HL-60/S4 (cell line): ENCODE data around the gene IDH2.

Experiments
- in situ Hi-C: fragments of 300-500 bp; cut with MboI; formaldehyde crosslinking; loops from 2 replicates; pipeline ENCODE4 v1.14.3; 2022; ENCODE audit warnings: low sequenced_read_pairs

The IDH2 gene

DNA sequence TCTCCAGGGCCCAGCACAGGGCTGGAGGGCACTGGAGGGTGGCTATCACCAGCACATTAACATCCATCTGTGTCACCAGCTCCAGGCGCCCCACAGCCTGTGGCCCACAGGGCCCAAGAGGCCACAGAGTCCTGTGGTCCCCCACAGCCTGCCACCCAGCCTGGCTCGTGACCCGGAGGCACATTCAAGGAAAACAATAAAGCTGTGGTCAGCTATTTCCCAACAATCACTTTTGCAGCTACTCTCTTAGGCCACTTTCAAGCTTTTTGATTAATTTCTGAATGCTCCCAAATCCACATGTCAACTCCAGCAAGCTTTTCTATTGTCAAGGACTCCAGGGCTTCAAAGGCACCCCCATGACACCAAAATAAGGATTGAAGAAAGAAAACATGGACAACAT, 16.7 kb downstream of the IDH2 start:
- in situ Hi-C loops, result no loop called here

DNA sequence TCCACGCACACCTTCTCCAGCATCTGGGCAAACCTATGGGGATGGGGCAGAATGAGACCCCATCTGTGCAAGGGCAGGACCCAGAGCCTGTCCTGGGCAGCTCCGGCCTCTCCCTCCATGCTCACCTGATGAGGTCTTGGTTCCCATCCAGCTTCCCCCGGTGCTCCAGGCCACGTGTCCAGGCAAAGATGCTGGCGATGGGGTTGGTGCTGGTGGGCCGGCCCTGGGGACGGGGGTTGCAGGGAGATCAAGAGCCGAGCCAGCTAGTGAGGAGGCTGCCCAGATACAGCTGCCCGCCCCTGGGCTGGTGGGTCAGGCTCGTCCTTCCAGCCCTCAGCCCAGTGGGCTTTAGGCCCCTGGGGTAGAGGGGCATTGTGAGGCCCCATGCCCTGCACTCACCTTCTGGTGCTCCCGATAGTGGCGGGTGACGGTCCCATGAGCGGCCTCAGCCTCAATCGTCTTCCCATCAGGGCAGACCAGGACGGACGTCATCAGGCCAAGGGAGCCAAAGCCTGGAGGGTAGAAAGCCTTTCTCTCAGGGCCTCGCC, 17.3 kb downstream of the IDH2 start:
- in situ Hi-C loops, result no loop called here

DNA sequence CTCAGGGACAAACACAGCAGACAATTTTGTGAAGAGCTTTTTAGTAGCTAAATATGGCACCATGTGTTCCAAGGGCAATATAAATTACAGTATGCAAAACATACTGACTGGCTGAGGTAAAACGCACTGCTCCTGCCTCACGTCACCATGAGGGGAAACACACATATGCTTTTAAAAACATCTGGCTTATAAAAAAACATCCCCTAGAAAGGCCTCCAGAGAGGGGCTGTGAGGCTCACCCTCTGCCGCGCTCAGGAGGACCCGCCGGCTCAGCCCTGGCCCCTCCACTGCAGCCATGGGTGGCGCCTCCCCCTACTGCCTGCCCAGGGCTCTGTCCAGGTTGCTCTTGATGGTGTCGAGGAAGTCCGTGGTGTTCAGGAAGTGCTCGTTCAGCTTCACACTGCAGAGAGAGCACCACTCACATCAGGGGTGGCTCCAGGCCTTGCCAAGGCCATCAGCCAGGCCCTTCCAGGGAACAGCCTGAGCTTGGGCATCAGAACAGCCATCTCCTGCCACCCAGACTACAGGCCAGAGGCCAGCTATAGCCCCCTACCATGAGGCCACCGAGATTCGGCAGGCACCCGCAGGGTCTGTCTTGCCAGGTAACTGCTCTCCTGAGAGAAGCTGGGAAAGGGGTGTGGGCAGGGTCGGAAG, 18.2 kb downstream of the IDH2 start:
- in situ Hi-C loops, result no loop called here

DNA sequence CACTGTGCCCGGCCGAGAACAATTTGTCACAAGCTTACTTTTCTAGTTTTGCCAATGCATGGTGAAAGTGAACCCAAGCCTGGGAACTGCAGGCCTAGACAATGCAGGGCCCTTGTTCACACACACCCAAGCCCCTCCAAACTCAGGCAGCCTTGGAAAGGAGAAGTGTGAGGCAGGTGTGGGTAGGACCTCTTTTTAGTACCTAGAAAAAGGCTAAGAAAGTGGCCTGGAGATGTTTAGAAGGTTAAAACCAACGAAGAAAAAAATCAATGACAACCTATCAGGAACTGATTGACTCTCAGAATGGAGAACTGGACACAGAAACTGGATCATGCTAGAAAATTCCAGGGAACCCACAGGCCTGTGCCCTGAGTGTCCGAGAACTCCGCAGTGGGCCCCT, 18.8 kb downstream of the IDH2 start:
- in situ Hi-C loops, result no loop called here

DNA sequence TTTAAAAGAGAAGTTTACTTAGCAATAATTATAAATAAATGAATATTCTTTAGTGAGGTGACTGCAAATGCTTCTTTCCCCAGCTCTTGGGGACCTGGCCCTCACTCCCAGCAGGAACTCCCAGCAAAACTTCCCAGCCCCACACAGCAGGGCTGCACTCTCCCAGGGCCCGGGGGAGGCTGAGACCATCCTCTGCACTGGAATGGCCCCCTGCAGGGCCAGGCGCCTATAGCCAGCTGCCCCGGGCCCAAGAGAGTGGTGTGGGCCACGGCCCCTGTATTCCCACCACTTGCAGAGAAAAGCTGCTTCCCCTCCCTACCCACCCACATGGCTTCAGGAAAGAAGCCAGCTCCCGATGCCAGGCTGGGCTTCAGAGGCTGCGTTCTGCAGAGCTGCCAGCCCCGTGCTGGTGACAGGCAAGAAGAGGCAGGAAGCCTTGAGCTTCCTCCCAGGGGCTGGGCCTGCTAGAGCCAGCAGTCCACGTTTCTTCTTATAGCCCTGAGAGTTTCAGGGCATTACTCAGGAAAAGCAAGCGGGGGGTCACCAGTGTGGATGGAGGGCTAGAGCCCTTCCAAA, 20.0 kb downstream of the IDH2 start:
- in situ Hi-C loops, result no loop called here

DNA sequence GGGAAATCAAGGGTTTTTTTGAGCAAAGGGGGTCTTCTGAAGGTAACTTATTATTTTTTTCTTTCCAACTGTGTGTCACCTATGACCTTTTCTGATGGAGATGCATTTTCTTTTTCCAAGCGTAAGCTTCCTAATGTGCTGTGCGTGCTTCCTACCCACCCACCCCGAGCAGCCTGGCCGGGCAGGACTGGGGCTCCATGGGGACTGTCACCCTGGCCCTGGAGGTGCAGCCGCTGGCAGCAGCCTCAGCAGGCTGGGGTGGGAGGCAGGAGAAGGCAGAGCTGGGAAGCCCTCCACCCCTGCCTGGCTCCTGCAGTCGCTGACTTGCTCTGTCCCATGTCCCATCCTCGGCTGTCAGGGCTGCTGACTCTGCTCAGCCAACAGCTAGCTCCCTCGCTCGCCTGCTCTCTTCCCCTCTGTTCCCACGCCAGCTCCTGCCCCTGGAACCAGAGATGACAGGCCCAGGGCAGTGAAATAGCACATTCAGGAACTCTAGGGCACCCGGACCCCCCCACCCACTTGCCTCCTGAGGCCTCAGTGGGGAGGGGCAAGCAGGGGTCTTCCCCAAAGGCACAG, 21.4 kb downstream of the IDH2 start:
- in situ Hi-C loops, result no loop called here

DNA sequence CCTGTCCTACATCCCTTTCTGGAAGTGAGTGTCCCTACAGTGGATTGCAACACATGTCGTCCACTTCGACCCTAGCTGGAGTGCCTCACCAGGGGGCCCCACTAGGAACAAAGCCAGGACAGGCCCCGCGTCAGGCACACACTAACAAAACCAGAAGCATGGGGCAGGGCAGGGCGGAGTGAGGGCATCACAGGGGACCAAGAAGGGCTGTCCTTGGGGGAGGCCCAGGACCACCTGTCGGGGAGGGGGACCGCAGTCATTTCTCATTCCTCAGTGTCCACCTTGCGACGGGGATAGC, 21.9 kb downstream of the IDH2 start:
- in situ Hi-C loops, result no loop called here

DNA sequence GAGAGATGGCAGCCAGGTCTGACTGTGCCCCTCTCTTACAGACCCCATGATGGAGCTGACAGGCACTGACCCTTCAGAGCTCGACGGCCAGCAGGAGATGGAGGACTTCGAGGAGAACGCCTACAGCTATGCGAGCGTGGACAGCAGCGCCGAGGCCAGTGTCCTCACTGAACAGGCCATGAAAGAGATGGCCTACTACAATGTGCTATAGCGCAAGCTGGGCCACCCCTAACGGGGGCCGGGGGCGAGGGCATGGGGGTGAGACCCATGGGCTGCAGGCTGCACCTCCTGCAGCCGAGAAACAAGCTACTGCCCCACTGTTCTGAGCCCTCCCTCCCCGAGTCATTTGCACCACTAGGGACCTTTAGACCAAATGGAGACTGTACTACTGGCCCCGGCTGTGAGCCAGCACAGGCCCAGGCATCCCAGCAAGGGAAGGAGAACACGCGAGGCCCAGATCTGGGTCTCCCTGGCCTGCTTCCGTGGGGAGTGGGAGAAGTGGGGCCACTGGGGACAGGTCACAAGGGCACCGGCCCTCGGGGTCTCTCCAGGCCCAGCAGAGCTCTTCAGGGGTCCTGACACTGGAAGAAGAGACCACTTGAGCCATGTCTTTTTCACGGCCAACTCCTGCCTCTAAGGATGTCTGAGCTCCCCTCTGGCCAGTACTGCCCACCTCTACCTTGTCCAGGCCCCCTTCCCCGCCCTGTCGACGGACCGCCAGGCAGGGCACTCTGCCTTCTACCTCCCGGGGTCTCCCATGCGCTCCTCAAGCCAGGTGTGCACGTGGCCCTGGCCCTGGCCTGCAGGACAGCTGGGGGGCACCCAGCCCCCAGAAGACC, 22.4 kb downstream of the IDH2 start:
- in situ Hi-C loops, result loop anchor here (10.0 kb wide), 2 partner anchors 185 to 325 kb away; partner anchors contain the start of genes AP3S2 and MESP1

DNA sequence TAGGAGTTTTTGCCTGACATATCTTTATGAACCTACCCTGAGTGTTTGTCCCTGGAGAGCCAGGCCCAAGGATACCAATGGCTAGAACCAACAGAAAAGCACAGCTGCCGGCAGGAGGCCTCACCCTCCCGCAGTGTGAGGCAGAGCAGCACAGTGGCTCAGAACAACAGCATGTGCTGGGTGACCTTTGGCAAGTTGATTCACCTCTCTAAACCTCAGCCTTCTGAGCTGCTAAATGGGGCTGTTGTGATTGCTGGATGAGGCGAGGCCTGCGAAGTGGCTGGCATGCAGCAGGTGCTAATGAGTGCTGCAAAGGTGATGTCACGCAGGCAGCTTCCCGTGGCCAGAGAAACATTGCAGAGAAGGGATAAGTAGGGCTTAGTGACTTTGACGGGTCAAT, 23.3 kb downstream of the IDH2 start:
- in situ Hi-C loops, result loop anchor here (10.0 kb wide), 2 partner anchors 184 to 324 kb away; partner anchors contain the start of genes AP3S2 and MESP1

DNA sequence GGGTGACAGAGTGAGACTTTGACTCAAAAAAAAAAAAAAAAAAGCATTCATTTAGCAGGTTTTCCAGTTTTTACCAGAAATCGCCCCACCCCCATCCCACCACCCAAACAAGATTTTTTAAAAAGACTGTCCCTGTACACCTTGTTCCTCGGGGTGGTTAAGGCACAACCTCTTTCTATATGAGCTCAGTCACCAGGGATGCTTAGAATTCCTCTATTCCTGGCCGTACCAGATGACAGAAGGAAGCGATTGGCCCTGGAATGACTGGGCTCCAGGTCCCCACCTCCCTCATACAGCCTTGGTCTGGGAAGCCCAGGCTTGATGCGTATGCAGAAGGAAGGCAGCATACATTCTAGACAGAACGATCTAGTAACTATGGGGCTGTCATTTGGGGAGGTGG, 25.6 kb downstream of the IDH2 start:
- in situ Hi-C loops, result loop anchor here (10.0 kb wide), 2 partner anchors 182 to 322 kb away; partner anchors contain the start of genes AP3S2 and MESP1

DNA sequence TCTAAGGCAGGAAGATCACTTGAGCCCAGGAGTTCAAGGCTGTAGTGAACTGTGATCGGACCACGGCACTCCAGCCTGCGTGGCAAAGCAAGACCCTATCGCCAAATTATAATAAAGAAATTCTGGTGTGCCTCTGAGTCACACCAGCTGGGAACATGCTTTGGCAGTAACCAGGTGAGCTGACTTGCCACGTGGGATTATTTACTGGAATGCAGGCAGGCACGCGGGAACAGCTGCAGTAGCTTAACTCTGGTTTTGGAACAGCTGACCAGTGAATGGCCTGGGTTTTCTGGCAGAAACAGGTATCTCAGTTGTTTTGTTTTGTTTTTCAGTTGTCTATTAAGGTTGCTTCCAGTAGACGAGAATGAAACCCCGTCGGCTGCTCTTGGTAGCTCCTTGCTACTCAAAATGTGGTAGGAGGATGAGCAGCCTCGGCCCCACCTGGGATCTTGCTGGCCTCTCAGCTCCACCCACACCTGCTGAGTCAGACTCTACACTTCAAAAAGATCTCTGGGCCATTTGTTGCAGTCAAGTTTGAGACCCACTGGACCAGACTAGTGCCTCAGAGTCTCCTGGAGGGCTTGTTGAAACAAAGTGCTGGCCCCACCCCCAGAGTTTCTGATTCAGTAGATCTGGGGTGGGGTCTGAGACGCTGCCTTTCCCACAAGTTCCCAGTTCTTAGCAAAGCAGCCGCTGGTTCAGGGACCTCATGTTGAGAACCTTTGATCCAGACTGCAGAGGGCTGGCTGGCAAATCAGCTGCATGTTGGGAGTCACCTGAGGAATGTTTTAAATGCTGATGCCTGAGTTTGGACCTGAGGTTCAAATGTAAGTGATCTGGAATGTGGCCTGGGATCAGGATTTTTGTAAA, 26.6 kb downstream of the IDH2 start:
- in situ Hi-C loops, result loop anchor here (10.0 kb wide), 2 partner anchors 181 to 321 kb away; partner anchors contain the start of genes AP3S2 and MESP1

DNA sequence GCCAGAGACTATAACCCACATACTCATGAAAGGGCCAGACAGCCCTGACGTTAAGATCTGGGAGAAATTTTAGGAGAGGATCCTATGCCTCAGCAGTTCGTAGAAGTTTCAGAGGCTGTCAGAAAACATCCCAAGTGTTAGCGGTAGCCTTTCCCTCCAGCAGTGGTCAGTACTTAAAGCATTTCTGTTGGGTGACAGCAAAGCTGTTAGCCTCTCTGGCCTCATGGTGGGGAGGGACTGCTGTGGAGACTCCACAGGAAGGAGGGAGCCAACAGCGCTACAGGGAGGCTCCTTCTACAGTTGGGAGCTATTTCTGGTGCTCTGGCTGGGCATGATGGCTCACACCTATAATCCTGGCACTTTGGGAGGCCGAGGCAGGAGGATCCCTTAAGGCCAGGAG, 27.4 kb downstream of the IDH2 start:
- in situ Hi-C loops, result loop anchor here (10.0 kb wide), 2 partner anchors 180 to 320 kb away; partner anchors contain the start of genes AP3S2 and MESP1

DNA sequence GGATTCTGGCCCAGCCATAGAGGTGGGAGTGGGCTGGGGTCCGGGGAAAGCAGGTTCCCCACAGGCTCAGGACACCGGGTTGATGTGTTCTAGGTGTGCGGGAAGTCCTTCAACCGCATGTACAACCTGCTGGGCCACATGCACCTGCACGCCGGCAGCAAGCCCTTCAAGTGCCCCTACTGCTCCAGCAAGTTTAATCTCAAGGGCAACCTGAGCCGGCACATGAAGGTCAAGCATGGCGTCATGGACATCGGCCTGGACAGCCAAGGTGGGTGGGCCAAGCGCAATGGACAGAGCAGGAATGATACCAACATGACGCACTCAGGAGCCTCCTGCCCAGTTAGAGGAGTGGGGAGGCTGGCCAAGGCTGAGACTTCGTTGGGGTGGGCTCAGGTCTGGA, 28.2 kb downstream of the IDH2 start:
- in situ Hi-C loops, result loop anchor here (10.0 kb wide), 2 partner anchors 179 to 319 kb away; partner anchors contain the start of genes AP3S2 and MESP1

DNA sequence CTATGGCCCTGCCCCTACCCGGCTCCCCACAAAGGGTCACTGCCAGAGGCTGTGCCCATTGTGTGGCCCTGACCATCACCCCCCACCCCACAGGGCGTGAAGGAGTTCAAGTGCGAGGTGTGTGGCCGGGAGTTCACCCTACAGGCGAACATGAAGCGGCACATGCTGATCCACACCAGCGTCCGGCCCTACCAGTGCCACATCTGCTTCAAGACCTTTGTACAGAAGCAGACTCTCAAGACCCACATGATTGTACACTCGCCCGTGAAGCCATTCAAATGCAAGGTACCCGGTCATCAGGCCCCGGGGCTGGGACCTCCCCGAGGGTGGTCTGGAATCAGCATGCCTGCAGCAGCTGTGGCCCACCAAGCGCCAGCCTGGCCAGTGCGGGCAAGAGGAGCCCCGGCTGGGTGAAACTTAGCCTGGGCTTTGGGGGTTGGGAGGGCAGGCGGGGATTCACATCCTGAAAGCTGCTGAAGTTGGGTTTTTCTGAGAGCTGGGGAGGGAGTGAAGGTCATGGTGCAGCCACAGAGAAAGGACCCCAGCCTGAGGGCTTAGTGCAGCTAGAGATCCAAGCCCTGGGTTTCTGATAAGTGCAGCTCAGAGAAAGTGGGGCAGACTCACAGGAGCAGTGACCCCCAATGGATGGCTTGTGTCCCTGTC, 29.2 kb downstream of the IDH2 start:
- in situ Hi-C loops, result loop anchor here (10.0 kb wide), 2 partner anchors 178 to 318 kb away; partner anchors contain the start of genes AP3S2 and MESP1

DNA sequence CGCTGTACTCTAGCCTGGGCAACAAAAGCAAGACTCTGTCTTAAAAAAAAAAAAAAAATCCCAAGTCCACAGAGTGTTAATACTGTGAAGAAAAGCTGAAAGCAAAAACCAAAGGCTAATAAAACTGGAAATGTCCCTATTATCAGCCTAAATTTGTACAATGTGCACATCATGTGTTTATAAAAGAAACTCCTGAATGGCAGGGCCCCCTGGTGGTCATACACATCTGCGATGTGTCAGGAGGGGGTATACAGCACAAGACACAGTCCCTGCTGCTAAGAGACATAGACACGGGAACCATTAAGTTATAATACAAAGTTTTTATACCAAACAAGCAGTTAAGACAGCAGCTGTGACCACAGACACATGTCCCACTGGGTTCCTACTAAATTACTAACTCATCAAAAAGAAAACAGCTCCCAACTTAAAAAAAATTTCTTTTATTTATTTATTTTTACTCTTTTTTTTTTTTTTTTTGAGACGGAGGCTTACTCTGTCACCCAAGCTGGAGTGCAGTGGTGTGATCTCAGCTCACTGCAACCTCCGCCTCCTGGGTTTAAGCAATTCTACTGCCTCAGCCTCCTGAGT, 31.0 kb downstream of the IDH2 start:
- in situ Hi-C loops, result loop anchor here (10.0 kb wide), 2 partner anchors 177 to 317 kb away; partner anchors contain the start of genes AP3S2 and MESP1

DNA sequence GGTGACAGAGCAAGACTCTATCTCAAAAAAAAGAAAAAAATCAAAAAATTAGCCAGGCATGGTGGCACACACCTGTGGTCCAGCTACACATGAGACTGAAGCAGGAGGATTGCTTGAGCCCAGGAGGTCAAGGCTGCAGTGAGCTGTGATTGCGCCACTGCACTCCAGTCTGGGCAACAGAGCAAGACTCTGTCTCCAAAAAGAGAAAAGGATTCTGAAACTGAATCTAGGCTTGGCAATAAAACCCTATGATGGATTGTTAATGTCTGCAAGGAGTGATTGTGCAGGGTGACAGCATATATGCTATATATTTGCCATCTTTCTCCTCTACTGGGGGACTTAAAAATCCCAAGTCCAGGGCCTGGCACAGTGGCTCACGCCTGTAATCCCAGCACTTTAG, 31.6 kb downstream of the IDH2 start:
- in situ Hi-C loops, result loop anchor here (10.0 kb wide), 2 partner anchors 176 to 316 kb away; partner anchors contain the start of genes AP3S2 and MESP1

DNA sequence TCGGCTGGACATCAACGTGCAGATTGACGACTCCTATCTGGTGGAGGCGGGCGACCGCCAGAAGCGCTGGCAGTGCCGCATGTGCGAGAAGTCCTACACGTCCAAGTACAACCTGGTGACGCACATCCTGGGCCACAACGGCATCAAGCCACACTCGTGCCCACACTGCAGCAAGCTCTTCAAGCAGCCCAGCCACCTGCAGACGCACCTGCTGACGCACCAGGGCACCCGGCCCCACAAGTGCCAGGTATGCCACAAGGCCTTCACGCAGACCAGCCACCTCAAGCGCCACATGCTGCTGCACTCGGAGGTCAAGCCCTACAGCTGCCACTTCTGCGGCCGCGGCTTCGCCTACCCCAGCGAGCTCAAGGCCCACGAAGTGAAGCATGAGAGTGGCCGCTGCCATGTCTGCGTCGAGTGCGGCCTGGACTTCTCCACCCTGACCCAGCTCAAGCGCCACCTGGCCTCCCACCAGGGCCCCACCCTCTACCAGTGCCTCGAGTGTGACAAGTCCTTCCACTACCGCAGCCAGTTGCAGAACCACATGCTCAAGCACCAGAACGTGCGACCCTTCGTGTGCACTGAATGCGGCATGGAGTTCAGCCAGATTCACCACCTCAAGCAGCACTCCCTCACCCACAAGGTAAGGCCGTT, 34.2 kb downstream of the IDH2 start:
- in situ Hi-C loops, result no loop called here

DNA sequence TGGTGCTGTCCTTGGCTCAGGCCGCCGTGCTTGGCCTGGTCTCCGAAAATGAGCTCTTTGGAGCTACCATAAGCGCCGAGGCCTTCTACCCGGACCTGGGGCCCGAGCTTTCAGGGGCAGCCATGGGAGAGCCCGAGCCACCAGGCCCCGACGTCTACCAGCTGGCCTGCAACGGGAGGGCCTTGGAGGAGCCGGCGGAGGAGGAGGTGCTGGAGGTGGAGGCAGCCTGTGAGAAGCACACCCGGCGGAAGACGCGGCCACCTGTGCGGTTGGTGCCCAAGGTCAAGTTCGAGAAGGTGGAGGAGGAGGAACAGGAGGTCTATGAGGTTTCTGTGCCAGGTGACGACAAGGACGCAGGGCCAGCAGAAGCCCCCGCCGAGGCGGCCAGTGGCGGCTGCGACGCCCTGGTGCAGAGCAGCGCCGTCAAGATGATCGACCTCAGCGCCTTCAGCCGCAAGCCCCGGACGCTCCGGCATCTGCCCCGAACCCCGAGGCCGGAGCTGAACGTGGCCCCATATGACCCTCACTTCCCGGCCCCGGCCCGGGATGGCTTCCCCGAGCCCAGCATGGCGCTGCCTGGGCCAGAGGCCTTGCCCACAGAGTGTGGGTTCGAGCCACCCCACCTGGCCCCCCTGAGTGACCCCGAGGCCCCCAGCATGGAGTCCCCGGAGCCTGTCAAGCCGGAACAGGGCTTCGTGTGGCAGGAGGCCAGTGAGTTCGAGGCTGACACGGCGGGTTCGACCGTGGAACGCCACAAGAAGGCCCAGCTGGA, 34.9 kb downstream of the IDH2 start:
- in situ Hi-C loops, result no loop called here
